Erythroblast (primary cell): Measurements from ENCODE around the gene RYR1.

ENCODE experiments used
- GATA1 ChIP-seq: IDR thresholded peaks from 2 replicates; pipeline ENCODE4 v1.6.1; 2011; ENCODE audit warnings: low read depth, mild to moderate bottlenecking, control low read depth, low read length, moderate library complexity
- POLR2A ChIP-seq: IDR thresholded peaks from 2 replicates; pipeline ENCODE4 v1.6.1; 2011; ENCODE audit warnings: mild to moderate bottlenecking, low read length

DNA sequence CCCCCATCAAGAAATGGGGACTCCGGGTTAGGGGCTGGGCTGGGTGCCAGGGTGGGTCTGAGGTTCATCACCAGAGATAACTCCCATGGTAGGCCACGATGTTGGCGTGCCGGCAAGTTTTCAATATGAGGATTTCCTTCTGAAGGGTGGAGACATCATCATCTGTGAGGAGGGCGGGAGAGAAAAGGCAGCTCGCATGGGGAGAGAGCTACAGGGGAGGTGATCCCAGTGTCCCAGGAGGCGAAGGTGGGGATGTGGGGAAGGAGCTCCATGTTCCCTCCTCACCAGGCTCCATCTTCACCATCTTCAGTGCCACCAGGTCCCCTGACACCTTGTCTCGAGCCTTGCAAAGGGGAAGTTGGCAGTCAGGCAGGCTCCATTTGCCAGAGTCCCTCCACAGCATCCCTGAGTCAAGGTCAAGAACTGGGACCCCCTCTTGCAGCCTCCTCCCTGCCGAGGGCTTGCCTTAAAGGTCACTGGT, 183.8 kb downstream of the RYR1 start:
- TF ChIP-seq POLR2A, result no peak
- no peak for TF ChIP-seq GATA1
